HG02981 (cell line): ENCODE results near the gene PLEKHM3.

Source experiments
- ATAC-seq: cut with Tn5 transposase; IDR thresholded peaks from one replicate; pipeline ENCODE4 v1.9.1; 2021; ENCODE audit warnings: mild to moderate bottlenecking, moderate library complexity; ENCODE audit not compliant: unreplicated experiment

Gene PLEKHM3, protein sequence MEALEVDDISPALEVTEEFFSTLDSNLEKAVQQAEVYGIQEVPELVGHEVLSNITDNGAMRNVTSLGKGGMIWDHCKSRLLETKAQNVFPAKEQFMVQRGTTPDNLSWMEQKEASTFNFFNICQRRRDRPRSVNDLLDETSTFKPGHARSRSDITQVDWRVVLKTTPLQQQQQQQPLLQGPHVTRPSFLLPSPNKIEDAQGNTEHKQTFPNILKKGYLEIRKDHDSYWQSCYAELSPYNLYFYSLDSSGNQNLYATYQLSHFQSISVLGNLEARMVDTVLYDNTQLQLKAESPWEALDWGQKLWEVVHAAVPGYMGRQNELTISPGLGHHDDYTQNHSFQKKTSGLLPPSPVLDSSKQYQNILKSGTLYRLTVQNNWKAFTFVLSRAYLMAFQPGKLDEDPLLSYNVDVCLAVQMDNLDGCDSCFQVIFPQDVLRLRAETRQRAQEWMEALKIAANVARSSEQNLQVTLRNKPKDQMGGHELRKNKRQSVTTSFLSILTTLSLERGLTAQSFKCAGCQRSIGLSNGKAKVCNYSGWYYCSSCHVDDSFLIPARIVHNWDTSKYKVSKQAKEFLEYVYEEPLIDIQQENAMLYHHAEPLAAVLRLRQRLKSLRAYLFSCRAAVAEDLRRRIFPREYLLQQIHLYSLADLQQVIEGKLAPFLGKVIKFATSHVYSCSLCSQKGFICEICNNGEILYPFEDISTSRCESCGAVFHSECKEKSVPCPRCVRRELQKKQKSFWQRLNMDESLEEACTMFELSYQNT

DNA sequence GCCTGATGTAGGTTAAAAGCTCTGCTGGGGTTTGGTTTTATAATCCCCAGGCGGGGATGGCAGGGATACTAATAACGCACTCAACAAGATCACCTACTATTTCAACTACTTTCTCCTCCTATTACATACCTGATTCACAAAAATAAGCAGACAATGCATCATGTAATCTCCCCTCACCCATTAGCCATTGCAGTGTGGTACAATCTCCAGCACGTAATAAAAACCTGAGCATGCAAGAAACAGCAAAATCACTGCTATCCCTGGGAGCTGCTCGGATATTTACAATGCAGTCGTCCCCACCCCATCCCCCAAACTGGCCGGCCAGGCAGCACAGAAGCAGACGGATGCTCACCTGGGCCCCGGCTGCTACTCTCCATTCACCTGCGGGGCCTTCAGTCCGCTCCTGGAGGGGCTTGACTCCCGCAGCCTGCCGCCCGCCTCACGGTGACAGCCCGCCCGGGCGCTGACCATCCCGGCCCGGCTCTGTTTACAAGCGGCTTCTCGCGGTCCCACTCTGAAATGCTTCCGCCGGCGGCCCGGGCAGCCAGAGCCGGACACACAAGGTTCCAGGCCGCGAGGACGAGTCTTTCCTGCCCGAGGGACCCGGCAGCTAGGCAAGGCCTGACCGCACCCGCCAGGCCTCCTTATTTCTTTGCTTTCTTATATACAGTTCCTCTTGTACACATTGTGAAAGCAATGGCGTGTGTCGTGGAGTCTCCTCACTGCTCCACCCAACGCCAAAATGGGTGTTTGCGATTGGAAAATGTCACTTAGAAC, at the start of gene PLEKHM3:
Gene PLEKHM3, minus strand, starts transcription at position 491 of the 777 bp plus-strand sequence. CDS start 23,888 bp downstream, outside the sequence.
- peak; percentile 83 for ATAC-seq

DNA sequence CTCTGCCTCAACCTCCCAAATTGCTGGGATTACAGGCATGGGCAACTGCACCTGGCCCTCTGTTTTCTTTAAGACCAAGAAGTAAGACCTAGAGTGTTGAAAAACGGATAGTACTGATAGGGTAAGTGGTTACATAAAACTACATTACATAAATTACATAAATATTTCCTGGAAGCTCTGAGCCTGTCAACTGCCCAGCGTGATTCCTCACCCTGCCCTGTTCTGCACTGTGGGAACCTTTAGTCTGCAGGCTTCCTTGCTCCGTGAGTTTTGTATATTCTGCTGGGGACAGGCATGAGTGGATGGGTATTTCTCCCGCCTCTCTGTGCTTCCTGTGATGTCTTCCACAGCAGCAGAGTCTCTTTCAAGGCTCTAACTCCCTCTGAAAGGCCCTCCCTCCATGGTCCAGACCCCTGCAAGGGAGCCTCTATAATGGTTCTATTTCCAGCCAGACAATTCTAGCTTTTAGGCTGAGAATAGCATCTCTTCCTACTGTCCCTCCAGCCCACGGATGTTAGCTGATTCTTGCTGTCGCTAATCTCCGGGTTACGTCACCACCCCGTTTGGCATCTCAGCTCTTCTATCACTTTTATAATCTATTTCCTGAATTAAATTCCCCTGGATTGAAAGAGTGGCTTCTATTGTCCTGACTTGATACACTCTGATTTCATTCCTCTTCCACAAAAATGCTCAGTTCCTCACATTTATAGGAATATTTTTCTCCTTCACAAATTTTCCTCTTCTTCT, 49.5 kb upstream of the PLEKHM3 start:
- ATAC-seq, result no peak

DNA sequence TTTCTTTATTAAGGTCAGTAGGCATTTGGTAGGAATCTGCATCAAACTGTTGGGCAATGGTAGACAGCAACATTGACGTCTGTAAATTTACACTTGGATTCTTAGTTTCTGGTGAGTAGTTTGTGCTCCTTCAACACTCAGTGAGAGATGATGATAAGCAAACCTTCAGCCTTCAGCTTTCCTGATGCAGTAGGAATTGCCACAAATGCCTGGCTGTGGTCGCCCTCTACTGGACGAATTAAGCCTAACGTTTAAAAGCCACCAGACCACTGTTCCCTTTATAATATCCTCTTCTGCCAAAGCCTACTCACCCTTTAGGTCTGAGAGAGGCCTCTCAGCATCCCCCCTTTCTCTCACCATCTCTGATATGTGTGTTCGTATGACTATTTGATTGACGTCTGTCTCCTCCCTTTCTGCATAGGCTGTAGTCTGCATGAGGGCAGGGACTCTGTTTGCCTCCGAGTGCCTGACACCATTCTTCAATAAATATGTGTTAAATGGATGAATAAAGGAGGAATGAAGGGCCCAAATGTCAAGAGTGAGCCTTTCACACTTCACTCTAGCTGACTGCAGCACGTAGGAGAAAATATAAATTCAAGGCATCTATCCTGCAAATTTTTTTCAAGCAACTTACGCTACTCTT, 47.0 kb upstream of the PLEKHM3 start:
- peak; percentile 94 for ATAC-seq

DNA sequence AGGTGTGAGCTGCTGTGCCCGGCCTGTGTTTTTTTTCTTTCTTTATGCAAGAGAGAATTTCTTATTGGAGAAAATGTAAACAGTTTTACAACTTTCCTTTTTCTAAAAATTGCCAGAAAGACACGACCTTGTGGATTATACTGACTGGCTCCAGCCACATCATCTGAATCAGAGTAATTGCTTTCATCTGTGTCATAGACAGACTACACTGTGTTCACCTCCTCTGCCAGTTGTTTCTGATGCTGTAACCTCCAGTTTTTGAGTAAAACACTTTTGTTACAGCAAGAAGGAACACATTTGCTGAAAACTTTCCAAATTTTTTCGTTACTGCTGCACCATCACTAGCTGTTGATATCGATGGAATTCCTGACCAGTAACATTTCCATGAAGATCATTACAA, 43.9 kb upstream of the PLEKHM3 start:
- no peak for ATAC-seq

DNA sequence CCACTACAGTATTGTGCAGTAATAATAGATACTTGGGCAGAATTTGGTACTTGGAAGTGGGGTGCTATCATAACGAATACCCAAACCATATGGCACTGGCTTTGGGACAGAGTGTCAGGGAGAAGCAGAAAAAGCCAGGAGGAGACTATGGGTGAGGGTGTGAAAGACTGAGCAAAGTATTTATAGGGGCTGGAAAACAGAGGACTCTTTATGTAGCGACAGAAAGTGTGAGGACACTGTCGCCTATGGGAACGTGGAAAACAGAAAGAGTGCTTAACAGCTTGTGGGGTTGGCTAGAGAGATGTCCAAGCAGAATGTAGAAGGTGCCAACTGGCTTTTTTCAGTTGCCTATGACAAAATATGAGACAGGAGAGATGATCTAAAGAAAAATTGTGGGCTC, 40.7 kb upstream of the PLEKHM3 start:
- ATAC-seq, result no peak

DNA sequence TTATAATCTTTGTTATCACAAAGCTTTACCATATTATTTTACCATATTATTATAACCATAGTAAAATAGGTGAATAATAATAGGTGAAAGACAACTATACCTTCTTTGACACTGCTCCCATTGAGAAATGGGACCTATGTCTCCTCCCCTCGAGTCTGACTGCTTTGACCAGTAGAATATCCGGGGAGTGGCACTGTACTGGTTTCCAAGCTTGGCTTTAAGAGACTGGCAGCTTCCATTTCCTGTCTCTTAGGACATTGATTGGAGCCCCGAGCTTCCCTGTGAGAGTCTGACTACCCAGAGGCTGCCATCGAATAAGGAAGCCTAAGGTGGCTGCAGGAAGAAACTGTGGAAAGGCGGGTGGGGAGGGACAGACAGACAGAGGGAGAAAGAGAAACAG, 40.1 kb upstream of the PLEKHM3 start:
- ATAC-seq, result no peak

DNA sequence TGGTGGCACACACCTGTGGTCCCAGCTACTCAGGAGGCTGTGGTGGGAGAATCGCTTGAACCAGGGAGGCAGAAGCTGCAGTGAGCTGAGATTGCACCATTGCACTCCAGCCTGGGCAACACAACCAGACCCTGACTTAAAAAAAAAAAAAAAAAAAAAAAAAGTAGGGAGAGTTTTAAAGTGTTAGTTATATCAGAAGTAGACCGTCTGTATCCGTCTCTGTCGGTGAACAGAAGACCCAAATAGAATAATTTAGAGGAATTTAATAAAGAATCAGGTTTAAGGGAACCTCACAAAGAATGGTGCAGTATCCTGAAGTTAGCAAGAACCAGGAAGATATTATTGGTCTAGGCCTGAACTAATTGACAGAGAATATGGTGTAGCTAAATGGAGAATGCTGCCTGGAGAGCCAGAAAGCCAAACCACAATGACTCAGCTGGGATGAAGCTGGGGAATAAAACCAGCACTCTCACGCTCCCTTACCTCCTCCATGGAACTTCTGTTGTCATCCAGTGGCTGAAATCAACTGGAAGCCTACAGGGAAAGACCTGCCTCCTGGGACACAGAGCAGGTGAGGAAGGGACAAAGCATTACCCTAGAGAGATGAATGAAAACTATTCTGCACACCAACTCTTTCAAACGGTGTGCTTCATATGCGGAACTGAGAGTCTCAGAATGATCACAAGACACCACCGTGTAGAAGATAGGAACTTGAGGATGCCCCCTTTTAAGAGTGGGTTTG, 39.1 kb upstream of the PLEKHM3 start:
- peak; percentile 89 for ATAC-seq

DNA sequence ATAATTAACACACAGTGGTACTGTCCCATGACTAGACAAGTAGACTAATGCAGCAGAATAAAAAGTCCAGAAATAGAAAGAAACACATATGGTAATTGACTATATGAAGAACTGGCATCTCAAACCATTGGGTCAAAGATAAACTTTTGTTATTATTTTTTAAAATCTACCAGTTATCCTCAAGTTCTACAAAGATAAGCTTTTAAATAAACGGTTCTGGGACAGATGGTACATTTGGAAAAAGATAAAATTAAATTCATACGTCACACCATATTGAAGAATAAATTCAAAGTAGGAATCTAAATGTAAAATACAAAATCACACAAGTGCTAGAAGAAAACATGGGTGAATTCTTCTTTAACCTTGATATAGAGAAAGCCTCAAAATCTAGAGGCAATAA, 37.6 kb upstream of the PLEKHM3 start:
- no peak for ATAC-seq

DNA sequence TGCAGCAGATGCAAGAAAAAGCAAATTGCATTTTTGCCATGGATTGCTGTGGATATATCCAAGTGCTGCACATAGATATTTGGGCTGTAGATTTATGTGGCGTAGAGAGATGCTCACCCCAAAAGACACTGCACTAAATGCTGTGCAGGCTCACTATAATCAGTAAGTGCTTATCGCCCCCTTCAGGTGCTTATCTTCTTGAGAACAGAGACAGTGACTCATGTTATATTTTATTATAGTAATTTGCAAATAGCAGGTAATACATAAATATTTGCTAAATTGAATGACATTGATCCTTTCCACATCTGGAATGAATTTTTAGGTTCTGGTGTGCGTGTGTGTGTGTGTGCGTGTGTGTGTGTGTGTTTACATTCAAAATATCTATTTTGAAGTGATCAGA, 36.8 kb upstream of the PLEKHM3 start:
- ATAC-seq, result no peak

DNA sequence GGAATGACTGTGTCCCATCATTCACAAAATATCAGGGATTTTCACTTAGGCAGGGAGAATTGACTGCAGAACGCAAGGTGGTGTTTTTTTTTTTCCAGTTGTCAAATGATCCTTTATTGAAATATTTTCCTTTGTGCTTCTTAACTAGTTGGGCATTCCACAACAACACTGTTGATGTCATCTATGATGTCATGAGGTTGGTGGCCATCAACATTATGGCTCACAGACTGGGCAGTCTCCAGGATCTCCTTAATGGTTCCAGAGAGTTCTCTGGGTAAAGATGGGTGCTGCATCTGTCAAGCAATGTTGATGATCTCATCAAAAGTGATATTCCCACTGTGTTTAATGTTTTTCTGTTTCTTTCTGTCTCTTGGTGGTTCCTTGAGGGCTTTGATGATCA, 31.8 kb upstream of the PLEKHM3 start:
- no peak for ATAC-seq

DNA sequence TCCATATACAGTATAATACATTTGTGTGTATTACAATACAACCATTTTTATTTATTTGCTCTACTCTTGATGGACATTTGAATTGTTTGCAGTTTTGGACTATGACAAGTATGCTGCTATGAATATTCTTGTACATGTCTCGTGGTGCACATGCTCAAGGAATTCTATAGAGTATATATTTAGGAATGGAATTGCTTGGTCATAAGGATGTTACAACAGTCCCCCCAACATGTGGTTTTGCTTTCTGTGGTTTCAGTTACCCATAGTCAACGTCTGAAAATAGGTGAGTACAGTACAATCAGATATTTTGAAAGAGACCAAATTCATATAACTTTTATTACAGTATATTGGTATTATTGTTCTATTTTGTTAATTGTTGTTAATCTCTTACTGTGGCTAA, 24.1 kb upstream of the PLEKHM3 start:
- ATAC-seq, result no peak

DNA sequence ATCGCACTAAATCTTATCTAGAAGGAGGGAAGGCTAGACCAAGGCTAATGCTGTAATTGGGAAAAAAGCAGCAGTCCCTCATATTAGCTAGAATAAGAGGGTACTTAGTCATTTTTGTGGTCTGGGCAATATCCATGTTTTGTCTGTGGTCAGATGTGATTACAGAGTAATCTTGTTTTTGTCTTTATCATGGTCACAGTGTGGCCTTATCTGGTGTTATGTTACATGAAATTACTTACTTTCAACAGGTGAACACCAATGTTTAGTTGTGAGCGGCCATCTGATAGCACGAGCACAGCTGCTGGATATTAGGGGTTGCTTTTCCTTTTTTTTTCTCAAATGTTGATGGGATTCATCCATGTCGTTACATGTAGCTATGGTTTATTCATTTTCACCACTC, 23.7 kb upstream of the PLEKHM3 start:
- no peak for ATAC-seq

DNA sequence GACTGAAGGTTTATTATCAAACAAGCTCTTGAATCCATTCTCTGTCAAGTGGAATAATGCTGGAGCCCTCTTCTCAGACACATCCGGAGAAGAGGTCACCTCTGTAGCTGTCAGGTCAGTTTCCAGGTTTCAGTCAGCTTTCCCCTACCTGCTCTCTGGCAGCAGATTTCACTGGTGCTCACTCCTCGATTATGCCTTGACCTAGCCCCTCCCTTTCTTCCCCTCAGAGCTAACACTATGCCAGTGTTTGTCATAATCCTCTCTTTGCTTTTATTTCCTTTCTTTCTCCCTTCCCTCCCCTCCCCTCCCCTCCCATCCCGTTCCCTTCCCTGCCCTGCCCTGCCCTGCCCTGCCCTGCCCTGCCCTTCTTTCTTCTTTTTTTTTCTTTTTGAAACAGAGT, 22.5 kb upstream of the PLEKHM3 start:
- no peak for ATAC-seq

DNA sequence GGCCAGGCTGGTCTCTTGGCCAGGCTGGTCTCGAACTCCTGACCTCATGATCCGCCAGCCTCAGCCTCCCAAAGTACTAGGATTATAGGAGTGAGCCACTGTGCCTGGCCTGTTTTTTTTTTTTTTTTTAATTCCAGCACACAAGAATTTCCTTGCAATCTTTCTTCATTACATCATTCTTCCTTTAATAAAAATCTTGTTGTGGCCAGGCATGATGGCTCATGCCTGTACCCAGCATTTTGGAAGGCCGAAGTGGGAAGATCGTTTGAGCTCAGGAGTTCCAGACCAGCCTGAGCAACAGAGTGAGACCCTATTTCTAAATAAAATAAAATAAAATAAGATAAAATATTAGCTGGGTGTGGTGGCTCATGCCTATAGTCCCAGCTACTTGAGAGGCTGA, 21.4 kb upstream of the PLEKHM3 start:
- ATAC-seq, result no peak

DNA sequence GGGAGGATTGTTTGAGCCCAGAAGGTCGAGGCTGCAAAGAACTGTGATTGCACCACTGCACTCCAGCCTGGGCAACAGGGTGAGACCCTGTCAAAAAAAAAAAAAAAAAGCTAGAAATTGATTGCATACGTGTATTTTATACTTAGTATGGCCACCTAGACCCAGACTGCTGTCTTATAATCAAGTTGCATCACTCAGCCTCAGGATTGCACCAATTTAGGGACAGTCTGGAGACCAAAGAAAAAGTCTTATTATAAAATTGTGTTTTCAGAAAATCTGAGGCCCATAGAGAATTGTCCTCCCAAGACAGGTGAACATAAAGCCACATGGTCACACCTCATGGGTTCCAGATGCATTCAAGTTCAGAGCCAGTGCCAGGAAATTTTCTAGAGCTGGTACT, 17.1 kb upstream of the PLEKHM3 start:
- ATAC-seq, result no peak

DNA sequence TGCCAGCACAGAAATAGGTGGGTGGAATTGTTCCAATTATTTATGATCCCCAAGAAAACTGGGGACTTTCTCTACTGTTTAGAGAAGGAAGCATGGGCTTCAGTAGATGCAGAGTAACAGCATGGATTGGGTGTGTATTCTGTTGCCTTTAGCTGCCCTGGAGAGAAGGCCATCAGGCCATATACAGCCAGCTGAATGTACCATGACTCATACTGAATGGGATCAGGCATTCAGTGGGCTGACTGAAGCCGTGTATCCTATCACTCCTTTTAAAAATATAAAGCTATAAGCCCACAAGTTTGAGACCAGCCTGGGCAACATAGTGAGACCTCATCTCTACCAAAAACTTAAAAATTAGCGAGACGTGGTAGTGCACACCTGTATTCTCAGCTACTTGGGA, 16.7 kb upstream of the PLEKHM3 start:
- no peak for ATAC-seq

DNA sequence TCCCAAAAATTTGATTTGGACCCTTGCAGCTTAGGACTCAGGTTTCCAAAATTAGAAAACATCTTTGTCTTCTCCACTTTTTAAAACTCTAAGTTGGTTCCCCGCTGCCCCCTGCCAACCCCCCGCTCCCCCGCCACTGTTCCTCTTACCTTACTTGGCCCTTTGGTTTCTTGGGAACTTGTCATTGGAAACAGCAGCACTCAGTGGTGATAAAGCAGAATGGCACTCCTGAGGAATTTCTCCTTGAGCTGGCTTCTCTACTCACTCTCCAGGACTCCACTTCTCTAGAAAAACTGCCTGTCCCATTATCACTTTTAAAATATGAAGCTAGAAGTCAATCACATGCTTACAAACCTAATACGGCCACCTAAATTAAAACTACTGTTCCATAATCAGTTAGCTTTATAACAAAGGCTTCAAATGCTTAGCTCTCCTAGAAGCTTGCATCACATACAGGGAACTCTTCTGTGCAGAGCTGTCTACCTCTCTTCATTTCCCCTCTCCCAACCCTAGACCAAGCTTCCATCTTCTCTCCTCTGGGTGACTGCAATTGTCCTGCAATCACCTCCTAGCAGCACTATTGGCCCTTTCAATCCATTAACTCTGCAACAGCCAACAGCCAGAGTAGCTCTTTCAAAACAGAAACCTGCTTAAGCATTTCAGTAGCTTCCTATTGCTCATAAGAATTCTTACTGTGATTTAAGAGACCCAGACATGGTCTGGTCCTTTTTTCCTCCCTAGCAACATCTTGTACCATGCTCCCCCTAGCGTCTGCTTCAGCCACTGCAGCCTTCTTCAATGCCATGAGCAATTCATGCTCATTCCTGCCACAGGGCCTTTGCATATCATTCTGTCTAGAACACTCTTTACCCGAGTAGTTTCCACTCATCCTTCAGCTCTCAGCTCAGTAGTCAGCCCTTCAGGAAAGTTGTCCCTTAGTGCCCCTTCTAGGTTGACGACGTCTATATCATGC, 15.2 kb upstream of the PLEKHM3 start:
- peak; percentile 88 for ATAC-seq

DNA sequence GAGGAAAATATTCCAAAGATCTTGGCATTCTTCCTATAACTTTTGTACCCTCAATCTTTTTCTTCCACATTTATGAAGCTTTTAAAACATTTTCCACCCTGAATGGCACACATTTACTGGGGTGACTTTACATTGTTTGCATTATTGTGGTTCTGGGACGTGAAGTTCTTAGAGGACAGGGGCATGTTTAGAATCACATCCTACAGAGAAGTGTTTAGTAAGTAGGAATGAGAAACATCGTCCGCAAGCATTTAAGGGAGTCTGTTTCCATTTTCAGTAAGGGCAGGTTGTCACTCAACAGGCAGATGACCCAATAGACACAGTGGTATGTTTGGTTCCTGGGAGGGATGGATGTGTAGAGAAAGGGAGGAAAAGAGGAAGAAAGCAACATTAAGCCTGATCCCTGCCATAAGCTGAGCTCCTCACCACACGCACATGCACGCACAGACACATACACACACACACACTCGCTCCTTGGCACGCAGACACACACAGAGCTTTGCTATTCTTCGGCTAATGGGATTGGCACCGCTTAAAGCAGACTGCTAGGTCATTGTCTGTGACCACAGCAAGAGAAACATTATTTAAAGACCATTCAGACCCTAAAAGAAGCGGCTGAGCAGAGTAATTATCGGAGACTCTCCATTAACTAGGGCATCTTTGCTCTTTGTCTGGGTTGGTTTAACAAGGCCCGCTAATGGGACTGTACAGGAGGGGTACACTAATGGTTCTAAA, 14.2 kb upstream of the PLEKHM3 start:
- ATAC-seq, result no peak
